ENCODE measurements around the gene CNTNAP2. TPM values are rescaled to one million over a fixed set of nuclear protein-coding genes. Genes with fewer than 3 reads are reported as not detected.

CNTNAP2 gene
- total and polyA plus RNA-seq, 9 of the 15 experiments (the other 6 are each of a cell fraction or from before 2014, with no cell fraction given): 0.04 to 0.62 (median 0.09) TPM; not detected in 4

GRCh38 chr7:146150153-146150552 lies 33.6 kb downstream of the CNTNAP2 start:
- no peaks in the 10 kb centered on the region for H3K9me1 ChIP-seq (ENCODE audit: control insufficient read depth, insufficient read depth, low read length)
- no peaks in the 10 kb centered on the region for H3K27me3 ChIP-seq (ENCODE audit: control insufficient read depth in 2 of 2, insufficient read depth in 2 of 2, low read length in 2 of 2)
- H3K27ac ChIP-seq (ENCODE audit: extremely low read depth, low read depth, low read length): no peak overlapping the region
- FAIRE-seq (no peak), ATAC-seq (no peak), DNase-seq (ENCODE audit: extremely low read depth in 1 of 4, low spot score in 3 of 4) (no peak)
- H3K9me3 ChIP-seq (replicated peaks; ENCODE audit: control insufficient read depth, insufficient read depth, low read depth, low read length): no peaks in the 10 kb centered on the region
- CTCF ChIA-PET (ENCODE audit: low intra/inter-chr PET ratio): no interaction called here
- no TSS peak for BruUV-seq (replicated peaks)
- H3K9ac ChIP-seq (ENCODE audit: insufficient read depth in 1 of 2, low read depth in 2 of 2, low read length in 2 of 2): no peak overlapping the region
- H4K20me1 ChIP-seq (replicated peaks; ENCODE audit: control insufficient read depth, insufficient read depth, low read length): no peaks in the 10 kb centered on the region
- TF ChIP-seq RERE (CRISPR knock-in tag; IDR thresholded peaks at IDR 0.05; ENCODE audit: borderline replicate concordance): no peak
- no peak for TF ChIP-seq DIDO1 (tag; IDR thresholded peaks at IDR 0.05; ENCODE audit: low read depth)
- no peak for TF ChIP-seq ZFX (CRISPR knock-in tag; IDR thresholded peaks at IDR 0.05)
- no peak for TF ChIP-seq POLR2AphosphoS2 (IDR thresholded peaks at IDR 0.05; ENCODE audit: low read length)
- no peak for TF ChIP-seq LARP7 (IDR thresholded peaks at IDR 0.05)
- no peak for TF ChIP-seq ZBTB17 (CRISPR knock-in tag; IDR thresholded peaks at IDR 0.05)
- TF ChIP-seq SFPQ (IDR thresholded peaks at IDR 0.05; ENCODE audit: low read depth, low read length): no peak
- TF ChIP-seq BRD9 (IDR thresholded peaks at IDR 0.05; ENCODE audit: low read depth, partially characterized antibody): no peak
- TF ChIP-seq GABPA (tag; conservative IDR thresholded peaks at IDR 0.05; ENCODE audit: low read depth): no peak
- TF ChIP-seq KAT2B (IDR thresholded peaks at IDR 0.05; ENCODE audit: low read depth, low read length): no peak
- no peak for TF ChIP-seq SMAD2 (IDR thresholded peaks at IDR 0.05; ENCODE audit: low read depth, low read length)
- no peak for TF ChIP-seq FOXJ3 (CRISPR knock-in tag; IDR thresholded peaks at IDR 0.05)
- no peak for TF ChIP-seq ZNF75A (CRISPR knock-in tag; IDR thresholded peaks at IDR 0.05)
- TF ChIP-seq STAG1 (CRISPR knock-in tag; IDR thresholded peaks at IDR 0.05; ENCODE audit: borderline replicate concordance): no peak
- TF ChIP-seq TARDBP (IDR thresholded peaks at IDR 0.05): no peak
- no peak overlapping the region for H2AFZ ChIP-seq (ENCODE audit: low read depth, low read length)
- no peaks in the 10 kb centered on the region for H3K4me1 ChIP-seq (replicated peaks in 1 of 2; ENCODE audit: control insufficient read depth in 2 of 2, insufficient read depth in 2 of 2, low read length in 2 of 2)
- H3K4me2 ChIP-seq (ENCODE audit: insufficient read depth, low read length): no peak overlapping the region
- POLR2A ChIA-PET: no interaction called here
- intact Hi-C loops (cut with micrococcal nuclease) (no loop called here), in situ Hi-C loops (cut with MboI) (no loop called here)
- no peaks in the 10 kb centered on the region for H3K79me2 ChIP-seq (ENCODE audit: control insufficient read depth, insufficient read depth, low read length)
- H3K4me3 ChIP-seq: no peak overlapping the region
- no peaks in the 10 kb centered on the region for H3K36me3 ChIP-seq (ENCODE audit: control insufficient read depth, insufficient read depth, low read length)
